Right cardiac atrium (tissue), 5 donors: ENCODE results near the gene UHRF1. TPM values are rescaled to one million over a fixed set of nuclear protein-coding genes. Genes with fewer than 3 reads are reported as not detected.
A peak's percentile ranks its signal among the peaks of the same experiment; 100 is the strongest.

Source experiments
- ATAC-seq, 2 donors: fragments of 200-7000 bp; cut with Tn5 transposase; one replicate each; pipeline versions ENCODE4 v1.8.0 to v1.9.1; 2020; ENCODE audit warnings: moderate library complexity in 2 of 2, mild to moderate bottlenecking in 1 of 2
- DNase-seq, 3 donors: peaks; one replicate each; pipeline ENCODE4 v3.0.0-alpha.2; 2020
- H3K27ac ChIP-seq: one replicate; pipeline ENCODE4 v1.5.1; 2013; ENCODE audit warnings: mild to moderate bottlenecking, low read length, control low read depth, moderate library complexity
- H3K27me3 ChIP-seq: one replicate; pipeline ENCODE4 v1.6.1; 2013; ENCODE audit not compliant: control insufficient read depth, insufficient read depth
- H3K4me1 ChIP-seq: one replicate; pipeline ENCODE4 v1.6.1; 2013; ENCODE audit warnings: low read length; ENCODE audit not compliant: control insufficient read depth, insufficient read depth
- H3K4me3 ChIP-seq: one replicate; pipeline ENCODE4 v1.5.1; 2013; ENCODE audit warnings: low read length, control low read depth
- H3K9me3 ChIP-seq: one replicate; pipeline ENCODE4 v1.6.1; 2013; ENCODE audit warnings: low read length; ENCODE audit not compliant: control insufficient read depth
- WGBS: extraction: QIAGEN DNeasy Blood & Tissue Kit; methylation state at CpG from one replicate; pipeline ENCODE4 v1.1.7; 2013; 5-methylcytosine and 5-hydroxymethylcytosine counted together
- intact Hi-C, 4 donors: fragments of 100-400 bp; cut with DNase I; formaldehyde crosslinking; loops; one replicate each; pipeline versions ENCODE4 v1.11.0 to v1.14.0; 2022 to 2023
- polyA plus RNA-seq: library from polyadenylated mRNA; stranded (reverse); fragments of 200-250 nt; gene quantifications from one replicate; pipeline ENCODE4 v1.2.3, GENCODE V29; 2013
- total RNA-seq, 4 donors: library from RNA; stranded (reverse); fragmentation: NEBNext Ultra II Directional; extraction: Animal tissue kit (Norgen Biotek cat#: 25700); gene quantifications; one replicate each; pipeline ENCODE4 v1.2.1, GENCODE V29; 2021
- donor health status: healthy with polysubstance abuse.
- donor health status: DM: no; HTN: yes; CAD: no.
- donor health status: DM: no; HTN: no; CAD: no.
- donor health status: DM: no; HTN: yes; CAD: no; lungs with severe emphysema.
- donor health status: DM: yes; HTN: yes; CAD: no.

UHRF1 gene
- total and polyA plus RNA-seq, 5 donors, result 0.18 to 2.3 (median 0.91) TPM

GRCh38 chr19:4965061-4965460, 55.8 kb downstream of the UHRF1 start:
- intact Hi-C loops, result no loop called here

GRCh38 chr19:4966591-4966990, 57.3 kb downstream of the UHRF1 start:
- ATAC-seq (no peak), DNase-seq (peak in 1 of 3 donors; percentile 2)
- Histone ChIP-seq H3K4me3 (no peak overlapping the region), H3K9me3 (no peaks in the 10 kb centered on the region), H3K27me3 (no peaks in the 10 kb centered on the region), H3K4me1 (peaks cover 6% of the 10 kb centered on the region), H3K27ac (no peak overlapping the region)
- WGBS, result 81% methylated on average over 6 of the region's 6 CpGs
- intact Hi-C loops, result no loop called here

More at GRCh38 chr19:4965061-4965460, 55.8 kb downstream of the UHRF1 start:
- ATAC-seq, result no peak
- Histone ChIP-seq H3K27me3 (no peaks in the 10 kb centered on the region), H3K4me1 (peaks cover 2% of the 10 kb centered on the region), H3K9me3 (no peaks in the 10 kb centered on the region), H3K4me3 (no peak overlapping the region), H3K27ac (no peak overlapping the region)
- WGBS, result 96% methylated on average over 6 of the region's 6 CpGs
- peak in 2 of 3 donors; percentile 1 to 6 for DNase-seq

GRCh38 chr19:4967738-4968461, 58.6 kb downstream of the UHRF1 start:
- 73% methylated on average over 16 of the region's 16 CpGs for WGBS
- no peak overlapping the region for H3K4me3 ChIP-seq

GRCh38 chr19:4968462-4969291, 59.4 kb downstream of the UHRF1 start, which contains the start of gene KDM4B:
KDM4B (plus strand) TSS chr19:4969113; CDS start chr19:5032891, 63,778 bp downstream.
- ATAC-seq (peak; percentile 98 to 99), DNase-seq (peak; percentile 100)
- no peaks in the 10 kb centered on the region for H3K9me3 ChIP-seq
- peak within 1 kb of the TSS; percentile 63 for H3K27ac ChIP-seq
- H3K4me3 ChIP-seq, result peak within 1 kb of the TSS; percentile 89
- under 1% methylated on average over 96 of the region's 96 CpGs for WGBS
- H3K27me3 ChIP-seq, result no peaks in the 10 kb centered on the region
- H3K4me1 ChIP-seq, result peaks cover 11% of the 10 kb centered on the region
- intact Hi-C loops, result no loop called here

More at GRCh38 chr19:4967738-4968461, 58.6 kb downstream of the UHRF1 start:
- peaks cover 11% of the 10 kb centered on the region for H3K4me1 ChIP-seq
- H3K27me3 ChIP-seq, result no peaks in the 10 kb centered on the region
- ATAC-seq (no peak), DNase-seq (peak in 2 of 3 donors; percentile 31 to 46)
- H3K27ac ChIP-seq, result peak overlapping the region; percentile 27
- no peaks in the 10 kb centered on the region for H3K9me3 ChIP-seq
- intact Hi-C loops, result no loop called here

- H3K27me3 ChIP-seq, result no peaks in the 10 kb centered on the region
- ATAC-seq, result no peak
- H3K9me3 ChIP-seq, result no peaks in the 10 kb centered on the region
- DNase-seq, result peak in 1 of 3 donors; percentile 56
- WGBS, result under 1% methylated on average over 53 of the region's 54 CpGs
- H3K4me1 ChIP-seq, result peaks cover 11% of the 10 kb centered on the region
- H3K27ac ChIP-seq, result peak overlapping the region; percentile 49
- intact Hi-C loops, result no loop called here
- peak overlapping the region; percentile 89 for H3K4me3 ChIP-seq
These were observed 60.0 kb downstream of the UHRF1 start for GRCh38 chr19:4969292-4969771.

GRCh38 chr19:4969772-4970531, 60.7 kb downstream of the UHRF1 start:
- Histone ChIP-seq H3K27ac (peak overlapping the region; percentile 63), H3K4me3 (peak overlapping the region; percentile 89), H3K27me3 (no peaks in the 10 kb centered on the region), H3K9me3 (no peaks in the 10 kb centered on the region), H3K4me1 (peaks cover 14% of the 10 kb centered on the region)
- peak in 2 of 3 donors; percentile 50 to 53 for DNase-seq
- intact Hi-C loops, result no loop called here
- ATAC-seq, result no peak
- 3% methylated on average over 25 of the region's 25 CpGs for WGBS

GRCh38 chr19:4970558-4971423, 61.5 kb downstream of the UHRF1 start:
- Histone ChIP-seq H3K4me1 (peaks cover 14% of the 10 kb centered on the region), H3K4me3 (peak overlapping the region; percentile 89), H3K27ac (peak overlapping the region; percentile 63), H3K27me3 (no peaks in the 10 kb centered on the region), H3K9me3 (no peaks in the 10 kb centered on the region)
- no peak for ATAC-seq
- intact Hi-C loops, result no loop called here
- peak in 2 of 3 donors; percentile 74 to 75 for DNase-seq
- 13% methylated on average over 31 of the region's 31 CpGs for WGBS

GRCh38 chr19:4971424-4971793, 62.1 kb downstream of the UHRF1 start:
- DNase-seq, result peak in 2 of 3 donors; percentile 65
- intact Hi-C loops, result no loop called here
- Histone ChIP-seq H3K9me3 (no peaks in the 10 kb centered on the region), H3K4me3 (peak overlapping the region; percentile 89), H3K4me1 (peaks cover 17% of the 10 kb centered on the region), H3K27ac (peak overlapping the region; percentile 14), H3K27me3 (no peaks in the 10 kb centered on the region)
- WGBS, result 38% methylated on average over 10 of the region's 10 CpGs
- ATAC-seq, result no peak

GRCh38 chr19:4971816-4972495, 62.7 kb downstream of the UHRF1 start:
- no peak for ATAC-seq
- 86% methylated on average over 19 of the region's 19 CpGs for WGBS
- peak in 2 of 3 donors; percentile 58 to 61 for DNase-seq
- Histone ChIP-seq H3K4me3 (no peak overlapping the region), H3K27me3 (no peaks in the 10 kb centered on the region), H3K27ac (no peak overlapping the region), H3K9me3 (no peaks in the 10 kb centered on the region), H3K4me1 (peaks cover 20% of the 10 kb centered on the region)
- intact Hi-C loops, result no loop called here
